GM06990 (cell line): ENCODE results near the gene SLC51A.
"Not testable (repeated sequence)": the region's sequence is repeated elsewhere in the genome, so short reads cannot be mapped to it uniquely, and the experiment has no call there.

Experiments used
- DNase-seq: peaks from one replicate; pipeline ENCODE4 v3.0.0-alpha.2; 2011; ENCODE audit not compliant: insufficient read length; ENCODE audit errors: extremely low read depth
- H3K27me3 ChIP-seq: replicated peaks from 2 replicates; pipeline ENCODE4 v1.6.0; 2011; ENCODE audit warnings: low read length; ENCODE audit not compliant: control insufficient read depth, insufficient read depth
- H3K36me3 ChIP-seq: 2 replicates; pipeline ENCODE4 v1.5.1; 2011; ENCODE audit warnings: low read length; ENCODE audit not compliant: control insufficient read depth, insufficient read depth
- H3K4me3 ChIP-seq: replicated peaks from 2 replicates; pipeline ENCODE4 v1.5.1; 2011; ENCODE audit warnings: low read depth, mild to moderate bottlenecking, control low read depth, low read length
- CTCF ChIP-seq: IDR thresholded peaks from 2 replicates; pipeline ENCODE4 v1.5.1; 2011; ENCODE audit warnings: low read length, control low read depth, mild to moderate bottlenecking, inconsistent platforms; ENCODE audit not compliant: insufficient read depth, poor library complexity, severe bottlenecking

The SLC51A gene

DNA sequence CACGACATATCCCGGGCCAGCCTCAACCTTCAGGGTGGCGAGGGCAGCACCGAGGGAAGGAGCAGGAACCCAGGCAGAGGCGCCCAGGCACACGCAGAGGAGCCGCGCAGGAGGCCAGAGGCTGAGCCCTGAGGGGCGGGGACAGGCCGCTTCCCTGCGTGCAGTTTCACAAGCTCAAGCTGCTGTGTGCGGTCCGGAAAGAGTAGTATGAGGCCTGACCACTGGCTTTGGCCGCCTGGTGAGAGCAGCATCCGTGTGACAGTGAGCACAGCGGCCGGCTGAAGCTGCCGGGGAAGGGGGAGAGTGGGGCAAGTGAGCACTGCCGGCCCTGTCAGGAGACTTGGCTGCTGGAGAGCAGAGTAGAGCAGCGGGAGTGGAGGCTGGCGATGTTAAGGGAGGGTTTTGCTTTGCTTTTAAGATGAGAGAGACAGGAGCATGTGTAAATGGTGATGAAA is 13.8 kb upstream of the SLC51A start:
- Histone ChIP-seq H3K4me3 (no peak overlapping the region), H3K36me3 (no peaks in the 10 kb centered on the region), H3K27me3 (no peaks in the 10 kb centered on the region)
- TF ChIP-seq CTCF, result no peak
- no peak for DNase-seq

GRCh38 chr3:196203846-196204245 is 12.5 kb upstream of the SLC51A start:
- no peaks in the 10 kb centered on the region for H3K27me3 ChIP-seq
- no peak for TF ChIP-seq CTCF
- no peak overlapping the region for H3K4me3 ChIP-seq
- DNase-seq, result no peak
- H3K36me3 ChIP-seq, result no peaks in the 10 kb centered on the region

GRCh38 chr3:196205442-196206205 is 10.7 kb upstream of the SLC51A start:
- not testable (repeated sequence) for H3K4me3 ChIP-seq, DNase-seq, H3K27me3 ChIP-seq, H3K36me3 ChIP-seq
- peak; percentile 19 for TF ChIP-seq CTCF

DNA sequence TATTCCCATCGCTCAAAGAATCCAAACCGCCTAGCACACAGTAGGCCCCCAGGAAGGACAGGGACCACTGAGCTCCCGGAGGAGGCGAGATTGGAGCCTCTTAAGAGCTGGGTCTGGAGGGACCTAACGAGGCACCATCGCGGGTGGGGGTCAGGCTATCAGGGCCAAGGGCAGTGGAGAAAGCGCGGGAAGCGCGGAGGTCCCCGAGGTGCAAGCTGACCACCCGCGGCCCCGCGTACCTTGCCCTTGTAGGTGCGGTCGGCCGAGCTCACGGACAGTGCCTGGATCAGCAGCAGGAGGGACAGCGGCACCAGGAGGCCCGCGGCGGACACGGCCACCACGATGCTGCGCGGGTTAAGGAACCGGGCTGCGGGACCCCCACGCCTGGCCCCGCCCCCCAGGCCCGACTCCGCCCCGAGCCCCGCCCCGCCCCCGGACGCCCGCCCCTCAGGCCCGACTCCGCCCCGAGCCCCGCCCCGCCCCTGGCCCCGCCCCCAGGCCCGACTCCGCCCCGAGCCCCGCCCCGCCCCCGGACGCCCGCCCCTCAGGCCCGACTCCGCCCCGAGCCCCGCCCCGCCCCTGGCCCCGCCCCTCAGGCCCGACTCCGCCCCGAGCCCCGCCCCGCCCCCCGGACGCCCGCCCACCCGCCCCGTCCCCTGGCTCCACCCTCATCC is 9.0 kb upstream of the SLC51A start:
- TF ChIP-seq CTCF, result no peak
- no peak for DNase-seq

DNA sequence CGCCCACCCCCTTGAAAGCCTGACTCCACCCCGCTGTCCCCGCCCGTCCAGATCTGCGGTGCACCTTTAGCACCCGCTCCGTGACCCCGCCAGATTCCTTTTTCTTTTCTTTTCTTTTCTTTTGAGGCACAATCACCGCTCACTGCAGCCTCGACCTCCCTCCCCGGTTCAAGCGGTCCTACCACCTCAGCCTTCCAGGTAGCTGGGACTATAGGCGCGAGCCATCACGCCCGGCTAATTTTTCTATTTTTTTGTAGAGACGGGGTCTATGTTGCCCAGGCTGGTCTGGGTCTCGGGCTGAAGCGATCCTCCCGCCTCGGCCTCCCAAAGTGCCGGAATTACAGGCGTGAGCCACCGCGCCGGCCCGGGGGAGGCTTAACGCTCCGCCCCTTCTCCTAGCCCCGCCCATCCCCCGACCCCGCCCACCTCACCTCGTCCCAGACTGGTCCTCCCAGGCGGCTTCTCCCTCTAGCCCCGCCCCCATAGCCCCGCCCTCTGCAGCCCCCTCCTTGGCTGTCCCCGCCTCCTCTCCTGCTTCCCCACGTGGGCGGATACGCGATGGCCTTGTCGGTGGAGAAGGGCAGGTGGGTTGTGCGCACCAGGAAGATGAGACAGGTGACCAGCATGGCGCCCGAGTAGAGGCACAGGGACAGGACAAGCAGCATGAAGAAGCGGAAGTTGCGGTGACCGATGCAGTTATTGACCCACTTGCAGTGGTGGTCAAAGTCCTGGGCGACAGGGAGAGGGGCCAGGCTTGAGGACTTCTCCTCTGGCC is 8.3 kb upstream of the SLC51A start:
- TF ChIP-seq CTCF, result no peak
- H3K27me3 ChIP-seq, result no peaks in the 10 kb centered on the region
- no peak for DNase-seq
- H3K4me3 ChIP-seq, result peak overlapping the region; percentile 27
- no peaks in the 10 kb centered on the region for H3K36me3 ChIP-seq

More for the DNA sequence above, 9.0 kb upstream of the SLC51A start:
- Histone ChIP-seq H3K27me3 (no peaks in the 10 kb centered on the region), H3K36me3 (no peaks in the 10 kb centered on the region), H3K4me3 (peak overlapping the region; percentile 23; the same call in 1 of the 2 replicates)
